ENCODE data around the gene DYRK1A.
A peak's percentile ranks its signal among the peaks of the same experiment; 100 is the strongest.

The DYRK1A gene

GRCh38 chr21:37562920-37563640 is 196.5 kb downstream of the DYRK1A start:
- no peak for DNase-seq
- TF ChIP-seq CTCF (IDR thresholded peaks at IDR 0.05; ENCODE audit: low read depth, low read length), result no peak
- H3K4me3 ChIP-seq (ENCODE audit: low read depth, low read length), result peak overlapping the region; percentile 83
- no peaks in the 10 kb centered on the region for H3K36me3 ChIP-seq
- peak overlapping the region; percentile 90 for H3K27ac ChIP-seq
- no peaks in the 10 kb centered on the region for H3K9me3 ChIP-seq (ENCODE audit: severe bottlenecking)
- H3K27me3 ChIP-seq (ENCODE audit: insufficient read depth, low read depth, severe bottlenecking), result no peaks in the 10 kb centered on the region

- Histone ChIP-seq H3K27ac (peak overlapping the region; percentile 90), H3K36me3 (no peaks in the 10 kb centered on the region), H3K4me3 (ENCODE audit: low read depth, low read length) (peak overlapping the region; percentile 83), H3K9me3 (ENCODE audit: severe bottlenecking) (no peaks in the 10 kb centered on the region), H3K27me3 (ENCODE audit: insufficient read depth, low read depth, severe bottlenecking) (no peaks in the 10 kb centered on the region)
- peak; percentile 97 for DNase-seq
- peak; percentile 68 for TF ChIP-seq CTCF (IDR thresholded peaks at IDR 0.05; ENCODE audit: low read depth, low read length)
Observed at GRCh38 chr21:37563641-37564340, 197.2 kb downstream of the DYRK1A start.

- H3K27ac ChIP-seq, result peak overlapping the region; percentile 90
- H3K4me3 ChIP-seq (ENCODE audit: low read depth, low read length), result peak overlapping the region; percentile 83
- DNase-seq, result peak; percentile 76
- H3K27me3 ChIP-seq (ENCODE audit: insufficient read depth, low read depth, severe bottlenecking), result no peaks in the 10 kb centered on the region
- peak; percentile 27; the same call in 1 of the 2 replicates for TF ChIP-seq CTCF (IDR thresholded peaks at IDR 0.05; ENCODE audit: low read depth, low read length)
- H3K9me3 ChIP-seq (ENCODE audit: severe bottlenecking), result no peaks in the 10 kb centered on the region
- H3K36me3 ChIP-seq, result no peaks in the 10 kb centered on the region
Observed at GRCh38 chr21:37564341-37564923, 197.9 kb downstream of the DYRK1A start.

GRCh38 chr21:37564924-37565529 is 198.5 kb downstream of the DYRK1A start:
- no peak for TF ChIP-seq CTCF (IDR thresholded peaks at IDR 0.05; ENCODE audit: low read depth, low read length)
- DNase-seq, result no peak
- no peaks in the 10 kb centered on the region for H3K9me3 ChIP-seq (ENCODE audit: severe bottlenecking)
- H3K27ac ChIP-seq, result peak overlapping the region; percentile 90
- peak overlapping the region; percentile 83 for H3K4me3 ChIP-seq (ENCODE audit: low read depth, low read length)
- H3K36me3 ChIP-seq, result no peaks in the 10 kb centered on the region
- no peaks in the 10 kb centered on the region for H3K27me3 ChIP-seq (ENCODE audit: insufficient read depth, low read depth, severe bottlenecking)

GRCh38 chr21:37565530-37566223 is 199.1 kb downstream of the DYRK1A start:
- Histone ChIP-seq H3K4me3 (ENCODE audit: low read depth, low read length) (no peak overlapping the region), H3K27ac (no peak overlapping the region), H3K36me3 (no peaks in the 10 kb centered on the region), H3K9me3 (ENCODE audit: severe bottlenecking) (no peaks in the 10 kb centered on the region), H3K27me3 (ENCODE audit: insufficient read depth, low read depth, severe bottlenecking) (no peaks in the 10 kb centered on the region)
- no peak for DNase-seq
- no peak for TF ChIP-seq CTCF (IDR thresholded peaks at IDR 0.05; ENCODE audit: low read depth, low read length)
